ENCODE measurements around the gene ASIC3.

ASIC3 gene

GRCh38 chr7:151075978-151076426, 27.7 kb downstream of the ASIC3 start:
- no peak for DNase-seq

GRCh38 chr7:151076863-151077704, 28.8 kb downstream of the ASIC3 start:
- DNase-seq = no peak

- DNase-seq = no peak
Observed at GRCh38 chr7:151077705-151078232, 29.4 kb downstream of the ASIC3 start.

DNA sequence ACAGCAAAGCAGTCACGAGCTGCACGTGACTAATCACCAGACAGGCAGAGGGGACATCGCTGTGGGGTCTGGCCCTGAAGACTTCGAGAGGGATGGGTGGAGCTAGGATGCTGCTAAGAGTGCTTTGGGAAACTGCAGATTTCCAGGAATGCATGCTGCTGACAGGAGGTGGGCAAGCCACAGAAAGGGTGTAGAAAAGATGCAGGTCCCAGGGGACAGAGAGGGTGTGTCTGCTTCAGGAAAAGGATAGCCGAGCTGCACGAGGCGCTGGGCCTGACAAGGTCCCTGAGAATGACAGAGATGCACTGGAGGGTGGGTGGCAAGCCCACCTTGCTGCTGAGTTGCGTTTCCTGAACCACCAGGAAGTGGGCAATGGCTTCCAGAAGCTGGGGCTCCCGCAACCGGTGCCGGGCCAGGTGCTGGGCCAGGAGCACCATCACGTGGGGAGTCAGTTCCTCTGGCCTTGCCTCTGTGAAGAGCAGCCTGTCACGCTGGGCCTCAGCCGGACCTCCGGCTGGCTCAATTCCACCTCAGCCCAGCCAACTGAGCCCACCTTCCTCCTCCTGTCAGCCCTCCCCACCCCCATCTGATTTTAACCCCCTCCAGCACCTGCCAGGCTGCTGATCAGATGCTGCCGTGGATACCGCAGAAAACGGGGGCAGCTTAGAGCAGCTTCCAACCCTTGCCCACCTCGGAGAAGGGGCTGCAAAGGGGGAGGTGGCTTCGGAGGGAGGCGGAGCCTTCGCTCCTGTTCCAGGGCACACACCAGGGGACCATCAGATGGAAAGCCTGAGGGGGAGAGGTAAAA, 30.1 kb downstream of the ASIC3 start:
- no peak for DNase-seq

DNA sequence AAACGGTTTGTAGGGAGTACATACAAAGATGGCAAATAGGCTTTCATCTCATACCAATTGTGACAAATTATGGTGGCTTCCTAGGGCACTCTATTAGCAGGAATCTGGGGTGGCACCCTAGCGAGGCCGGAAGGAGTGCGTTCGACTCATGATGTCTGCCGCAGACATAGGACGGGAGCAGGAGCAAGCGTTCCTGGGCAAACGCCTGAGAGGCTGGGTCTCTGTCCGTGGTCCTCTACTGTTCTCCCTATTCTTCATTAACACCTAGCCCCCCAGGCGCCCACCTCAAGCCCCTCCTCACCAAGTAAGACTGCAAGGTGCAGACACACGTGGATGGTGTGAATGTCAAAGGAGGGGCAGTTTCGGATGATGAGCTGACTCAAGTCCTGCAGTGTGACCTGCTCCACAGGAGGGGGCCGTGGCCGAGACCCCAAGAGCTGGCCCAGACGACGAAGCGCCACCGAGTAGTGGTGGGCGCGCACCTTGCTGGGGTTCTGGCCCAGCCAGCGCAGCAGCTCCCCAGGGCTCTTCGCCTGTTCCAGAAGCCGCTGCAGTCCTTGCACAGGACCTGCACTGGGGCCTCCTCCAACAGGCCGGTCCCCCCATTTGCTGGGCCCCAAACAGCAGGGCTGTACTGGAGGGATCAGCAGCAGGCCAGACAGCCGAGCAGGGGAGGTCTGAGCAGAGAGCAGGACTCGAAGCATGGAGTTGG, 31.0 kb downstream of the ASIC3 start:
- DNase-seq = no peak

GRCh38 chr7:151080067-151080521, 31.8 kb downstream of the ASIC3 start:
- no peak for DNase-seq

DNA sequence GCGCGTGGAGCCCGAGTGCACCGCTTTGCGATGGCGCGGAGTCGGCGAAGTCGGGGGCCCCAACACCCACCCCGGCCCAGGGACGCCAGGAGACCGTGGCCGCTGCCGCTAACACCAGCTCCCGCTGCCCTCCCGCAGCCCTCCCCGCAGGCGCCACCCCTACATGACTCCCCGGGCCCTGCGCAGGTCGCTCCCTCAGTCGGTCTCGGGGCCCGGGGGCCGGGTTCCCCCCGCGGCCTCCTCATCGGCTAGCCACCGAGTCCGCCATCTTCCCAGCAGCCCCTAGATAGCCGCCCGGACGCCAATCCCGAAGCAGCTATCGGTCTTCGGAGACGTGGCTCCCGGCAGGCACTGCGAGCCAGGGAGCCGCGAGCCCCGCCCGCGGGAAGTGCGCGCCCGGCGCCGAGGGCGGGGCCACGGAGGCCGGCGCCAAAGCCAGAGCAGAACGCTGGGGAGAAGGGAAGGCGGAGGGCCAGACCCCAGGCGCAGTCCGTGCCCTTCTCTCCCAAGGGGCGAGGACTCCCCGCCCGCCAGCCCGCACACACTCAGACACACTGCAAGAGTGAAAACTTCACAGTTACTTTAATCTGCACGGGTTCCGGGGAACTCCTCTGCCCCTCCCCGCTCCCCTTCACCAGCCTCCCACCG, 32.3 kb downstream of the ASIC3 start, which contains the start of gene FASTK:
TSS of gene FASTK (minus strand) at position 288 of the 648 bp plus-strand sequence. CDS start at position 245, 43 bp downstream.
- DNase-seq = peak; percentile 92

GRCh38 chr7:151081170-151082101, 33.1 kb downstream of the ASIC3 start:
- no peak for DNase-seq

DNA sequence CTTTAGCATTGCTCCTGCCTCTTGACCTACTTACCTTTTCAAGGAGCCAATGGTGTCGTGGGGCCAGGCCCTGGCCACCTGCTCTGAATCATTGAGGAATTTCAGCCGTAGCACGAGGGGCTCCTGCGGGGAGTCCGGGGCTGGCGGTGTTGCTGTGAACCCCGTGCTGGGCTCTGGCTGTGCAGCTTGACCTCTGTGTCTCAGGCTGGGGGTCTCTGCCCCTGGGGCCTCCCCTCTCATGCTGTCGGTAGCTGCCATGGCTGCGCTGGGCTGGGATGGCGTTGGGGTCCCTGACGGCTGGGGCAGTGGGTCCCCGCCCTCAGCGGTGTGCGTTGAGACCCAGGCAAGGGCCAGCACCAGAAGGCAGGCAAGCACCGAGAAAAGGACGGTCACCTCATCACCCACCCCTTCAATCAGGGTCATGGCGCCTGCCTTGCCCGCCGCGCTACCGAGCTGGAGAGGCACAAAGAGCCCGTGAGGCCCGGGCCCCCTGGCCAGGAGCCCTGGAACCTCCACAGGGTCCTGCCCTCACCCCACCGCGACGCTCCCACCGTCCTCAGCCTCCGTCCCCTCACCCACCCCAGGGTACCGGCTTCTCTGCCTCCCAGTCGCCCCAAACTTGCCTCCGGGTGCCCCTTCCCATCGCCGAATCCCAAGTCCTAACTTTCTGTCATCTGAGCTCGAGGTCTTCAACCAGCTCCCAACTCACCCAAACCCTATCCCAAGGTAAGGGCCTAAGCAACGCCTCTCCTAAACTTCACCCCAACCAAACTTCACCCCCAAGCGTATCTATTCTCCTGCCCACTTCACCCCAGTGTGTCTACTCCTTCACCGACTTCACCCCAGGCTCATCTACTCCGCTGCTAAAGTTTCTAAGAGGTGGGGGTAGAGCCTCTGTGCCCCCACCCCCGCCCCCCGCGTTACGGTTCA, 34.1 kb downstream of the ASIC3 start:
- no peak for DNase-seq

GRCh38 chr7:151083071-151083823, 34.9 kb downstream of the ASIC3 start, which contains the start of gene TMUB1:
Gene TMUB1 (minus strand): TSS chr7:151083493. CDS start chr7:151082563, 930 bp downstream.
- peak; percentile 64 for DNase-seq

DNA sequence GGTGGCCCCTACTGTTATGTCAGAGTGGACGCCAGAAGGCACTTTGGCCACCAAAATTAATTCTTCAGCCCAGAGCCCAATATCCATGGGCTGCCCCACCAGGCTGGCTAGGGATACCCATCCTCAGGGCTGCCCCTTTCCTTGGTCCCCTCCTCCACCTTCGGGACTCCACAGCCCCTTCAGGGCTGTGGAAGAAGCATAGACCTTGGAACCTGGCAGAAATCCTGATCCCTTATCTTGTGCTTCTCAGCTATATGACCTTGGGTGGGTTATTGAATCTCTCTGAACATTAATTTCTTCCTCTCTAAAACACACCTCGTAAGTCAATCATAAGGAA, 35.5 kb downstream of the ASIC3 start:
- DNase-seq = no peak

DNA sequence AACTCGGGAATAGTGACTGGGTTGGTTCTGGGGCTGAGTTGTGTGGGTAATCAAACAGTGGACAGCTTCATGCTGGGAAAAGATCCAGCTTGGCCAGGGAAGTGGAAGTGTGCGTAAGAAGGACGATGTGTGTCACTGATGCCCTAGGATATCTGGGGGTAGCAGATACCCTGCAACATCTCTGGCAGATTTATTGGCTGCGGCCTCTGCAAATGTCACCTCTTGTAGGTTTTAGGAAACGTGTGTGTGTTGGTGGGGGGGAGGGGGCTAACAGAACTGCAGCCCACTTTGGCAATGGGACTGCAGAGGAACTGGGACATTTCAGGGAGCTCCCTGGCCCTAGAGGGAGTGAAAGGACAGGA, 37.0 kb downstream of the ASIC3 start:
- DNase-seq = no peak

DNA sequence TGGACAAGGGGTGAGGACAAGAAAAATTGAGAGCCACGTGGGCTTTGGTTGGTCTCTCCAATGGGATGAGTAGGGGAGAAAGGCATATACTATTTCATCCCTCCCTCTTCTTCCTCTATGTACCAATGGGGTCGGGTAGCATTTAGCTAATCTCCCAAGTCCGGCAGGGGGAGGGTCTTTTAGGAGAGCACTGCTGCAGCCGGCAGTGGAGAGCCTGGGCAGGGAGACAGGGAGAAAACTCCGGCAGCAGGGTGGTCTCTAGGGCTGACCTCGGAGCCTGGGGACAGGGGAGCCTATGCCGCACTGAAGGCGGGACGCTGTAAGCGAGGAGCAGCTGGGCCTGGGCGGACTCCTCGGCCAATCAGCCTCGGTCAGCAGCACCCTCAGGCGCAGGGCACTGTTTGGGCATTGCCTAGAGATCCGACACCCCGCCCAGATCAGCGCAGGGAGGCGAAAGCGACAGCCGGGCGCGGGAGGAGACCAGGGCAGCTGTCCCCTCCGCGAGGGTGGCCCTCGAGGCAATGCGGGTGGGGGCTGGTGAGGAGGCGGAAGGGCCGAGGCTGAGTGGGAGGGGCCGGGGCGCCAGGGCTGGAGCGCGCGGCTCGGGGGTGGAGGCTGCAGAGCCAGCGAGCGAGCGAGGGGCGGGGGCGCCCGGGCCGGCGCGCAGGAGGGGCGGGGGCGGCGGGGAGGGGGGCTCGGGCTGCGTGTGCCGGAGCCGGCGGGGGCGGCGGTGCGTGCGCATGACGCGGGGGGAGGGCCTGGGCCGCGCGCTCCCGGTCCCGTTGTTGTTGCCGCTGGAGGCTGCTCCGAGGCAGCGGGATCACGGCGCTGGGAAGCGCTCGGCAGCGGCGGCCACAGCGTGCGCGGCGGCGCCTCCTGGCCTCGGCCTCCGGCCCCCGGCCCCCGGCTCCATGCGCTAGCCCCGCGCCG, 37.6 kb downstream of the ASIC3 start, which contains the start of gene AGAP3:
TSS of gene AGAP3 (plus strand) at position 785 of the 930 bp plus-strand sequence. CDS start 267 bp downstream, outside the sequence.
- DNase-seq = peak; percentile 52

- no peak for DNase-seq
Observed at GRCh38 chr7:151086802-151087244, 38.5 kb downstream of the ASIC3 start.

- DNase-seq = peak; percentile 47
Observed at GRCh38 chr7:151087245-151088018, 39.1 kb downstream of the ASIC3 start.

DNA sequence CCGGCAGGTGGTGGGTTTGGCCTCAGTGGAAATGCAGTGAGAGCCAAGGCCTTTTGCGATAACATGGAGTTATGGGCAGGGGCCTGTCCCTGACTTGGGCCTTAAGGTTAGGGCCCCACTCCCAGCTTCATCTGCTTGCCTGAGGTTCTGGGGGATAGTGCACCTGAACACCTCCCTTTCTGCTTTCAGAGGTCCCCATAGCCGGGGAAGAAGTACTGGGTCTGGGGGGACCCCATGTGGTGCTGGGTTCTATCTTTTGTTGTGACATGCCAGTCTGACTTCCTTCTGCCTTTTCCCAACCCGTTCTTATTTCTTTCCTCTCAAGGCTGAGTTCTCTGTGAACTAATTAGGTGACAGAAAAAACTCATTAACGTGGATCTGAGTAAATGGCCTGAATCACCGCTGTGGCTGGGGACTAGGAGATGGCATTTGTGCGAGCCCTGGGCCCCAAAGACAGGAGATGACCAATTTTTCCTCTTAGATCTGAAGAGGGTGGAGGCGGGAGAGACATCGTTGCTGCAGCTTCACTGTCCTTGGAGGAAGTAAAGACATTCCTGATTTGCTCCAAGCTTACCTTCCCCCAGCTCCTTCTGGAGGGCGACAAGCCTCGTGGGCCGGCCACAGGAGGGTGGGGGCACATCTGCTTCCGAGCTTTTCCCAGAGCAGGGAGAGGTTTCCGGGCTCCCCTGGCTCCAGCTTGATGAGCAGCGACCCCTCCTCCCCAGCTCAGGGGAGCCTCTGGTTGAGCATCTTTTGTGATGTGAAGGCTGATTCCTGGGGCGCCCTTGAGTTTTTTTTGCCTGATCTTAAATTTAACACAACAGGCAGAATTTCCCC, 39.9 kb downstream of the ASIC3 start:
- DNase-seq = no peak
